SKM-1 (cell line): Measurements from ENCODE around the gene RESP18.
"Not testable (repeated sequence)": the region's sequence is repeated elsewhere in the genome, so short reads cannot be mapped to it uniquely, and the experiment has no call there.

Experiments
- DNase-seq: peaks from one replicate; lab custom pipeline; 2025; ENCODE audit not compliant: unreplicated experiment; lab: John Stamatoyannopoulos, UW

The RESP18 gene

DNA sequence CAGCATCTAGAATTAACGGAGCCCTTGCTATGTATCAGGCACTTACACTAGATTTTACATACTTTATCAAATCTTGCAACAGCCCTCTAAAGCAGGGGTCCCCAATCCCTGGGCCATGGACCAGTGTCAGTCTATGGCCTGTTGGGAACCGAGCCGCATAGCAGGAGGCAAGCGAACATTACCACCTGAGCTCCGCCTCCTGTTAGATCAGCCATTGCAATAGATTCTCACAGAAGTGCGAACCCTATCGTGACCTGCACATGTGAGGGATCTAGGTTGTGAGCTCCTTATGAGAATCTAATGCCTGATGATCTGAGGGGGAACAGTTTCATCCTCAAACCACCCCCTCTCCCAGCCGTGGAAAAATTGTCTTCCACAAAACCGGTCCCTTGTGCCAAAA, 39.9 kb downstream of the RESP18 start:
- DNase-seq: no peak

DNA sequence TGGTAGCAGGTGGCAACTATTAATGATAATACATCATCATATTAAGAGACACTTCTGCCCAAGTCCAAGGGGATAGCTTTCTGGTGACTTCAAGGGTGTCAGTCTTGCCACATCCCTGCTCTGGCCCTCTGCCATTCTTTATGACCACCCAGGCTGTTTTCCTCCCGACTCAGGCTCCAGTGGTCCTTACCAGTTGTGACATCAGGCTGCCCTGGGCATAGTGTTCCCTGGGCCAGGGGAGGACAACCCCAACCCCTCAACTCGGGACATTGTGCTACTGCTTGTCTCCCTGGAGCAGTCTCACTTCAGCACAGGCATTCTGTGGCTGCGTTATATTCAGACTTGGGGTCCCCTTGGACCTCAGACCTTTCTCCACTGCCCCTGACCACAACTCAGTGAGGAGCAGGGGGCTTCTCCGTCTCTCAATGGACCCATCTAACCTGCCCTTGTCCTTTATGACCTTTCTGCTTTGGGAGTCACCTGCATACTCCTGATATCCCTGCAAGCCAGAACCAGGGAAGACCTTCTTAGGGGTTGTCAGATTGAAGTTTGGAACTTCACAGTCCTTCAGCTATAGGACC, 40.5 kb downstream of the RESP18 start:
- DNase-seq: no peak

DNA sequence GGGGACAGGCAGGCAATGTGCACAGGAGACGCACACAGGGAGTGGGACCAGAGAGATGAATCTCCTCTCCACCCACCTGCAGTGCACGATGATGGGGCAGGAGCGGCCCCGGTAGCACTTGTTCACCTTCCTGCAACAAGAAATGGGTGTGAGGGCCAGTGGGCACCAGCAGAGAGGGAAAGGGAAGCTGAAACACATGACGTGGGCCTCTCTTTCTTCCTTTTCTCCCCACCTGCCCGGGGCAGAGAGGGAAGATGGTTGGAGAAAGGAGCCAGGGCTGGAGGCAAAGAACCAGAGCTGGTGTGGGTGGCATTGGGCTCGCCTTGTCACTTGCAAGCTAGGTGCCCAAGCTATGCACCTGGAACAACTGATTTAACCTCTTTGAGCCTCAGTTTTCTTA, 41.1 kb downstream of the RESP18 start:
- DNase-seq: no peak

DNA sequence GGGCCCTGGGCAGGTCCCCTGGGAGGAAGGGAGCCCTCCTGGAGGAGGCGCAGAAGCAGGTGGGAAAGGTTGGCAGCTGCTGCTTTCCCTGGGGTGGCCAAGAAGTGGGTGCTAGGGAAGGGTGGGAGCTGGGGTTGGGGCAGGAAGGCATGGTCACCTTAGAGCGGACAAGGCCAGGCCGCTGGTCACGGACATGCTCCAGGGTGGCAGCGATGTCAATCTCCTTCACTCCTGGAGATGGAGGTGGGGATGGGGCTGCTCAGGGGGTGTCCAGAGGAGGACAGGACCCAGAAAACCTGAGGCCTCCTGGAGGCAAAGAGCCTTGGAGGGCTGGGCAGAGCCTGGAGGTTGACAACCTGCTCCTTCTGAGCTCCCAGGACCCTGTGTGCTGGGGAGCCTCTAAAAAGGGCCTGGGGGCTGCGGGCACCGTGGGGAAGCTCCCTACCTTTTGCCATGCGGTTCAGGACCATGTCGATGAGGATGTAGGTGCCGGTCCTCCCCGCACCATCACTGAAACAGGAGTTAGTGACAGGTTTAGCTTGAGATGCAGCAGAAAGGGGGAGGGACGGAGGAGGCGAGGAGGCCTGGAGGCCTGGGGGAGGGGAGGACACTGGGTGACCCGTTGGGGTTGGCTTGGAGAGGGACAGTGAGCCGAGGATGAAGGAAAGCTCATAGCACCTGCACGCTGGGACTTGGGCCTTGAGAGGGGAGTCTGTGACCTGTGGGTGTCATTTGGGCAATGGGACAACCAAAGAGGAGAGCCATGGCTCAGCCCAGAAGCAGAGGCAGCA, 42.0 kb downstream of the RESP18 start:
- no peak for DNase-seq

DNA sequence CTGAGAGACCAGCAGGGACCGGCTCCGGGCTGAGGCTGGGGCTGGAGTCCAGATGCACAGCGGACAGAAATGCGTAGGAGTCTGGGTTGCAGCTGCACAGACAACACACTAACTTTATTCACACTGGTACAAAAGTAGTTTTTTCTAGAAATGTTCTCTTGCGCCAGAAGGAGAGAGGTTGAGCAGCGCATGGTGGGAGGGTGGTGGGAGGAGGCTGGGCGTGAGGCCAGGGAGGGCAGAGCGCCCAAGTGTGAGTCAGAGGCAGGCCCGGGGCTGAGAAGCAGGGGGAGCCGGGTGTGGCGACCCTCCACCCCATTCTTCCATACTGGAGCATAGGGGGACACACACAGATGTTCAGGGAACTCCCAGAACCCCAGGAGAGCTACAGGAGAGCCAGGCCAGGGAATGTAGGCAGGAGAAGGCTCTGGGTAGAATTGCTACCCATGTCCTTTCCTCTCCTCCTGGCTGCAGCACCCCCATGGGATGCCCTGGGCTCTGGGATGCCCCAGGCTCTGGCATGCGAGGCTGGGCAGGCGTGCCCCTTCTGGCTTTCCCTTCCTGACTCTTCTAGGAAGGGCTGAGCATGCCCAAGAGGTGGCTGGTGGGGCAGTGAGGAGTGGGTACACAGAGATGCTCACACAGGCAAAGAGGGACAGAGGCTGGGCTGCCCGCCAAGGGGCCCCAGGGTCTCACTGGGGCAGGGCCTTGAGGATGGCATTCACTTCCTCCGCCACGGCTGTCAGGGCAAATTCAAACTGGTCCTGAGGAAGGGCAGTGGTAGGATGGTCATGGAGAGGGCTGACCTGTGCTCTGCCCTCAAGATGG, 42.8 kb downstream of the RESP18 start:
- DNase-seq: no peak

DNA sequence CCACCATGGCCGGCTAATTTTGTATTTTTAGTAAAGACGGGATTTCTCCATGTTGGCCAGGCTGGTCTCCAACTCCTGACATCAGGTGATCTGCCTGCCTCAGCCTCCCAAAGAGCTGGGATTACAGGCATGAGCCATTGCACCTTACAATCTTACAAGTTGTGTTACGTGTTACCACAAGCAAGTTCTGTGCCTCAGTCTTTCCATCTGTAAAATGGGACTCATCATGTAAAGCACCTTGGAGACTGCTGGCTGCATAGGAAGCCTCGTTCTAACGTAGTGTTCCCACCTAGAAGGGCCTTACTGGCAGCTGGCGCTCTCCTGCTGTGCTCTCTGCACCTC, 43.4 kb downstream of the RESP18 start:
- DNase-seq: no peak

DNA sequence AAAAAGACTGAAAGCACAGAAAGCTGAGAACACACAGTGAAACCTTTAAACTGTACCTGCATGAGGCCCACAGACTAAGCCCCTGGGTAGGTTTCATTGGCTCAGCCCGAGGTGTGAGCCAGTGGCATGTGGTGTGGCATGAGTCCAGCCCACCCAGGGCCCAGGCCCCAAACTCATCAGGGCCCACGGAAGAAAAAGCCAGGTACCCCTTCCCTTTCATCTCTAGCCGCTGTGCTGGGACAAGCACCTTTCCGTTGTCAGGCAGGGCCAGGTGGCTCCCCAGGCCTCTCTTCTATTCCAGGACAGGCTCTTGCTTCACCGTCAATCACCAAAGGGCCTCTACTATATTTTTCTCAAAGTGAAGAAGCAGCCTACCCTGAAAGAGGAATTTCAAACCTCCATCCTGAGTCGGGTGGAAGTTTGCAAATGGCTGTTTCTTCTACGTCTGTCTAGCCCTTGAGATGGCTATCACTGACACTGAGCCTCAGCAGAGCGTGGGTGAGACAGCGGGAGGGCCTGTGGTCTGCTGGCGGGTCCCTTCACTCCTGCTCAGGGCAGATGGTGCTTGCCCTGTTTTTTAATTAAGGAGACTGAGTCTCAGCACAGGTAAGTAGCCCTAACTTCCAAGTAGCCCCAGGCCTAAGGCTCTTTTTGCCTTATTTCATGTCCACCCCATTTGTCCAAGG, 44.8 kb downstream of the RESP18 start:
- DNase-seq: no peak

DNA sequence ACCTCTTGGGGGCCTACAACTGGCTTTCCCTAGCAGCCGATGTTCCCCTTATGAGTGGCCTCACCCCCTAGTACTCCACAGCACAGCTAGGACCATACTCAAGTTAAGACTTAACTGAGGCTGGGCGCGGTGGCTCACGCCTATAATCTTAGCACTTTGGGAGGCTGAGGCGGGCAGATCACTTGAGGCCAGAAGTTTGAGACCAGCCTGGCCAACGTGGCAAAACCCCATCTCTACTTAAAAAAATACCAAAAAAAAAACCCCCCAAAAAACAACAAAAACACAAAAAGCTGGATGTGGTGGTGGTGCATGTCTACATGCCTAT, 45.5 kb downstream of the RESP18 start:
- DNase-seq: not testable (repeated sequence)

DNA sequence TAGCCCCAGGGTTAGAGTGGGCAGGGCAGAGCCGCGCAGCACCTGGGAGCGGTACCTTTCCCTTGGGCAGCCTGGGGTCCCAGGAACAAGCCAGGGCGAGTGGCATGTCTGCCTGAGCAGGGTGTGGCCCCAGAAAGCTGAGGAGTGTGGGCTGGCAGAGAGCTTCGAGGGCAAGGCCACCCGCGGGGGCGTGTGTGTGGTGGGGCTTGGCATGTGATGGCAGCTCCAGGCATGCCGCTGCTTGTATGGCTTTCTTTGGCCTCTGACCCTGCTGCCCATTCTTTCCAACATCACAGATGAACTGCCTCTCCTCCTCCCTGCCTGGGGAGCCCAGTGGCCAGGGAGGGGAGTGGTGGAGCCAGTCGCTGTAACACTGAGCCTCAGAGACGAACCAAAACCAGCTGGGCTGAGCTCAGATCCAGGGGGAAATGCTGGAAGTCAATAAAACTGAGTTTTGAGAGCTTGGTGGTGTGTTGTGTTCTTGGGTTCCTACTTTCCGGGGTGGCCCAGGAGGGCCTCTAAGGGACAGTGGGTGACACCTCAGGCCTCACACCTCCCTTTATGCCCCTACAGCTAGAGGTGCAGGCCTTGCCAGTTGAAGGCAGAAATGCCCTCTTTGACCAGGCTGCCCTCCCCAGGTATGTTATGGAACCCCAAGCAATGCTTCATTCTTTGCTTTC, 46.0 kb downstream of the RESP18 start:
- DNase-seq: no peak

DNA sequence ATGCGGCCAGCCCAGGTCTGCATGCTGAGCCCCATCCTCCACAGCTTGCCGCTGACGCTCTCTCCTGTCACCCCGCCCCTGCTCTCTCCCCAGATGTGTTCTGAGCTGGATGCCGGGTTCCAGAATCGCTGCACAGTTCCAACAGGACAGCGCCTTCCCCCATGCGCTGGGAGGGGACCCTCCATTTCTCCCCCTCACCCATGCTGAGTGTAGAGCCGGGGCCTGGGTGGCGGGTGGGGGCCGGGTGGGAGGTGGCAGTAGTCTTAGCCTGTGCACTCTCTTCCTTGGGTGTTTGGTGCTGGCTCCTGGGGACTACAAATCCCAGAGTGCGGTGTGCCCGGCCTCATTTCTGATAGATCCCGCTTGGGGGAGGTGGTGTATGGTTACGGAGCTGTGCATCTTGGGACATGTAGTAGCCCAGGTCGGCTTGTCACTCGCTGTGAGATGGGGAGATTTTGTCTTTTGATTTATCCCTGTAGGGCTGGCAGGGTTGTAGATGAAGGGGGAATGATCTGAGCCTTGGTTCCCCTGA, 46.6 kb downstream of the RESP18 start:
- DNase-seq: no peak

DNA sequence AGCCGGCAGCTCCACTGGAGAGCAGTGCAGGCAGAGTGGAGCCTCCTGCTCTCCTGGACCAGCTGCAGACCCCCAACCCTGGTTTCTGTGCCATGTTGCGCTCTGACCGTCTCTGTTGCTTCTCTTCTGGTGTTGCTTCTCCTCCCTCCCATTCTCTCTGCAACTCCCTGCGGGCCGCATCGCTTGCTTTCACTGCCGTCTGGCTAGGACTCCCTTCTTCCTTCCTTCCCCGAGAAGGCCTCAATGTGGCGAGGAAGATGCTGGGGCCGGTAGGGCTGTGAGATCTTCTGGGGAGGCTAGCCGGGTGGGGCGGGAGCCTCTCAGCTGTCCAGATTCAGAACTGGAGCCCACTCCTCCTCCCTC, 47.2 kb downstream of the RESP18 start:
- DNase-seq: no peak

DNA sequence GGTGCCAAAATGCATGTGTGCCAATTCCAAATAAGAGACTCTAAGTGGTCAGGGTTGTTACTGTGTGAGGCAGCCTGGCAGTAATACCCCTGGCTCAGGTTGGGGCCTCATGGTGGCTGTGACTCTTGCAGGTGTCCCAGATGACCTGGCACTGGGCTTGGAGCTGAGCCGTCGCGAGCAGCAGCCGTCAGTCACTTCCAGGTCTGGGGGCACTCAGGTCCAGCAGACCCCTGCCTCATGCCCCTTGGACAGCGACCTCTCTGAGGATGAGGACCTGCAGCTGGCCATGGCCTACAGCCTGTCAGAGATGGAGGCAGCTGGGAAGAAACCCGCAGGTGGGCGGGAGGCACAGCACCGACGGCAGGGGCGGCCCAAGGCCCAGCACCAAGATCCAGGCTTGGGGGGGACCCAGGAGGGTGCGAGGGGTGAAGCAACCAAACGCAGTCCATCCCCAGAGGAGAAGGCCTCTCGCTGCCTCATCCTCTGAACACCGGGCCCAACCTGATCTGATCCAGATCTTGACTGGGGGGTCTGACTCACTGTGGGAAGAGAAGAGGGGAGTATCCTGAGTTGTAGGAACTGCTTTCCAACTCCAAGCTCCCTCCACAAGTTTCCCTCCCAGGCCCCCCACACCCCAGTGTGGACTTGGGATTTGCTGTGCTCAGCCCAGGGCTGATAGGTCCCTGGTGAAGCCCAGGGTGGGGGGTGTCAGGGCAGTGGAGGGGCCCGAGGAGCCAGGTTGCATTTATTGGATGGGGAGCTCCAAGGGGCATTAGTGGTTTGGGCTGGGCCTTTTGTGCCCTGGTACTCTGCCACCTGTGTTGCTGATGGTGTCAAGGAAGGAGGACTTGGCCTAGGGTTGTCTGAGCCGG, 47.8 kb downstream of the RESP18 start:
- no peak for DNase-seq

DNA sequence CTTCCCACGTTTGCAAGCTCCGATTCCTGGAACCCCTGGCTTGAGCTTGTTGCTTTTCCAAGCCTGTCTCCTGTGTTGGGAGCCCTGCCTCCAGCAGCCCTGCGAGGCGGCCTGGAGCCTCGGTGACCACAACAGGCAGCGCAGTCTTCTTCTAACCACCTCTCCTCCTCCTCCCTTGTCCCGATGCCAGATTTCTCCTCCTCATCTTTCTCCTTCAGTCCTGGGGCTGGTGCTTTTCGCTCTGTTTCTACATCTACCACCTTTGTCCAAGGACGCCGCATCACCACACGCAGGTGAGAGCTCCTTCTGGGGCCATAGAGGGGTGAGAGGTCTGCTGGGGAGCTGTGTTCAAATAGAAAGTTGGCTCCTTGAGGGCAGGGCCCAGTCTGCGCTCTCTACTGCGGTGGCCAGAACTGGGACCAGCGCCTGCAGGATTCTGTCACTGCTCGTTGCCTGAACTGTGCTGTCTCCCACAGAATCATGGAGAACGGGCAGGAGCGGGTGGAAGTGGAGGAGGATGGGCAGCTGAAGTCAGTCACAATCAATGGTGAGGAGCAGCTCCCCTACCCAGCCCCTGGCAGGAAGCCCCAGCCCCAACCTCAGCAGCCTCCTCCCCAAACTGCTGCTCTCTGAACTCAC, 49.5 kb downstream of the RESP18 start:
- no peak for DNase-seq

DNA sequence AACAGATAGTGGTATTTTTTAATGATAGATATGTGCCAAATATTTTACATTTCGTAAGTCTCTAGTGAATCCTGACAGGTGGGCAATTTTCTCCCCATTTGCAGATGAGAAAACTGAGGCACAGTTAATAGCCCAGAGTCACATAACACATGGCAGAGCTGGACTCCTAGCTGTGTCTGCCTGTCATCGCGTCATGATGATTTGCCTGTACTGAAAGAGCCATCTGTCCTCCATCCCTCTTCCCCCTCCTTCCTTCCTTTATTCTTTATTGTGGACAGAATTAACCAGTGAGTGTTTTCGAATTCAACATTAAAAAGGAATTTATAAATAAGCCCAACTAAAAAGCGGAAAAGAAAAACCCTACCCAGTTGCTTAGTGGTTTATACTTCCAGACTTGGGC, 50.2 kb downstream of the RESP18 start:
- no peak for DNase-seq

DNA sequence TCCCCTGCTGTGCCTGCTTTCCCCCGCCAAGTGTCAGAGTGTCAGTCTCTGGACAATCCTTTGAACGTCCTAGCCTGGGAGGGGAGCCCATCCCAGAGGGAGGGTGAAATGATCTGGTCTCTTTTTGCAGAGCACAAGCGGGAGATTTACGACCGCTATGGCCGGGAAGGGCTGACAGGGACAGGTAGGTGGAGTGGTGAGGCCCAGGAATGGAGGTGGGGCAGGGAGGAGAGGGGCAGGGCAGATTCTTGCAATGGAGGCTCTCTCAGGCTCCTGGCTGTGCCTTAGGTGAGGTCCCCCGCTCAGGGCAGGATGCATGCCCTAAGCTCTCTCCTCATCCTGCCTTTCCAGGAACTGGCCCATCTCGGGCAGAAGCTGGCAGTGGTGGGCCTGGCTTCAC, 51.0 kb downstream of the RESP18 start:
- no peak for DNase-seq

DNA sequence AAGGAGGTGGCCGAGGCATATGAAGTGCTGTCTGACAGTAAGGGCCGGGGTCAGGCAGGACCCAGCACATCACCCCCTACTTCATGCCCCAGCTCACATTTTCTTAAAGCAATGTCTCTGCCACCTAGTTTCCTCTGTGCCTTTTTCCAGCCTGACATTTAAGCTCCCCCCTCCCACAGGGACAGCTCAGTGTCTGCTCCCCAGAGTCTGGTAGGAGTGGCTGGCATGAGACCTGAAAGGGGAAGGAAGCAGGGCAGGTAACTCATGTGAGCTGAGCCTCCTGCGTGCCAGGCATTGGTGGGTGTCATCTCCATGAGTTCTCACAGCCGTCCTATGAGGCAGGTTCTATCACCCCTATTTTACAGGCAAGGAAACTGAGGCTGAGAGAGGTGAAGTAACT, 51.9 kb downstream of the RESP18 start:
- no peak for DNase-seq

DNA sequence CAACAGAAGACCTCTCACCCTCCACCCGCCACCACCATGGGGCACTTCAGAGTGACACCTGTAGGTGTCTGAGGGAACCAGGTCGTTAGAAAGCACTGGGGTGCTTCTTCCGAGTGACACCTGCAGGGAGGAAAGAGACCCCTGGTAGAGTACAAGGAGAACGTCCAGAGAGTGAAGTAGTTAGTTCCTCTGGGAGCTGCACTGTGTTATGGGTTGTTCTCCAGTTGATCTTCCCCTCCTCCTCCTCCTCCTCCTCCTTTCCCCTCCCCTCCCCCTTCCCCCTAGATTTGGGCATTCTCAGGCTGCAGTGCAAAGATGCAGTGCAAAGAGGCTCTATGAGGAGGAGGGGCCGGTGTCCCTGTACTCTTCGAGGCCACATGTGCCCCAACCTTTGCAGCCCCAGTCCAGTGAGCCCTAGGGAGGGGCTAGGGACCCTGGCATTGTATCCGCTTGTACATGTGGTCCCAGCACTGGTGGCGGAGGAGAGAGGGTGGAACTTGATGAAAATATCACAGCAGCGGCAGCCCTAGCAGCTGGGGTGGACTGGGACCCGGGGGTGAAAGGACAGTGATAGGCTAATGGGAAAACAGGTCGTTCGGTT, 52.5 kb downstream of the RESP18 start:
- DNase-seq: no peak

DNA sequence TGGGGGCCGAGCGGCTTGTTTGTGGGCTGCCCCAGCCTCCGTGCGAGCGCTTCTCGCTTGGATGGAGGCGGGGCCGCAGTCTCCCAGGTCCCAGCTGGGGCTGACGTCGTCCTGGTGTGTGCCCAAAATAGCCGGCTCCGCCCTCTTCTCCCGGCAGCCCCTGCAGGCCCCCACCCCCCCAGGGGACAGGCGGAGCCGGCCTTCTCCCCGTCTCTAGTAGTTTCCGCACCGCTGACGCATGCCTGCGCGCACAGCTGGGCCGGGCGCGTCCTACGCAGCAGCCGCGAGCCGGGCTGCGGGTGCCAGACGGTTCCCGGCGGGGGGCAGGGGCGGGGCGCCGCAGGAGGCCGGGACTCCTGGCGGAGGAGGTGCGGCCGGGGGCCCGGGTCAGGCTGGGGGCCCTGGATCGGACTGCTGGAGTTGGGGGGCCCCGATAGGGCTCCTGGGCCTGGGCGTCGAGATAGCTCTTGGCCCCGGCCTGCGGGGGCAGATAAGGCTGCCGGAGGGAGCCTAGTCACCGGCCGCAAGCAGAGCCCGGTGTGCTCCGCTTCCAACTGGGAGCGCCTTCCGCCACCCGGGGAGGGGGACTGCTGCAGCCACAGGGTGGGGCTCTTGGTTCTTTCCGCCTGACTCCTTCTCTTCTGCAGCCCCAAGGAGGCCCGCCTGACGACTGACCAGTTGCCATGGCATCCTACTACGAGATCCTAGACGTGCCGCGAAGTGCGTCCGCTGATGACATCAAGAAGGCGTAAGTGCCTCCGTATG, 53.2 kb downstream of the RESP18 start, which contains the start of gene DNAJB2:
Gene DNAJB2, plus strand, starts transcription at position 216 of the 765 bp plus-strand sequence. Its CDS starts 468 bp downstream, at position 684.
- peak; percentile 96 for DNase-seq
